Measurements from ENCODE around the gene CFAP126. TPM values are rescaled to one million over a fixed set of nuclear protein-coding genes. Genes with fewer than 3 reads are reported as not detected.

Gene CFAP126
- polyA plus RNA-seq, 5 donors = 4.5 to 20.0 (median 14.6) TPM

Other genes with a start within 250 kb of the CFAP126 start
- 10 to 100 TPM; 51.4 to 67.6 (median 53.5) TPM for gene PFDN2, start 249.8 kb downstream of the CFAP126 start, polyA plus RNA-seq (ENCODE audit: insufficient read depth in 1 of 5, insufficient read length in 5 of 5, low replicate concordance in 1 of 5)
- gene NIT1, start 249.8 kb downstream of the CFAP126 start, polyA plus RNA-seq (ENCODE audit: insufficient read depth in 1 of 5, insufficient read length in 5 of 5, low replicate concordance in 1 of 5) = 10 to 100 TPM; 40.9 to 46.1 (median 42.5) TPM
- gene DEDD, start 235.2 kb downstream of the CFAP126 start, polyA plus RNA-seq (ENCODE audit: insufficient read depth in 1 of 5, insufficient read length in 5 of 5, low replicate concordance in 1 of 5) = 10 to 100 TPM; 49.2 to 56.6 (median 50.4) TPM
- gene UFC1, start 213.9 kb downstream of the CFAP126 start, polyA plus RNA-seq (ENCODE audit: insufficient read depth in 1 of 5, insufficient read length in 5 of 5, low replicate concordance in 1 of 5) = 100 to 1,000 TPM; 147 to 175 (median 155) TPM
- 10 to 100 TPM; 42.7 to 56.3 (median 49.4) TPM for gene USP21, start 208.4 kb downstream of the CFAP126 start, polyA plus RNA-seq (ENCODE audit: insufficient read depth in 1 of 5, insufficient read length in 5 of 5, low replicate concordance in 1 of 5)
- 10 to 100 TPM; 39.9 to 59.3 (median 45.1) TPM for gene PPOX, start 201.4 kb downstream of the CFAP126 start, polyA plus RNA-seq (ENCODE audit: insufficient read depth in 1 of 5, insufficient read length in 5 of 5, low replicate concordance in 1 of 5)
- gene B4GALT3, start 190.4 kb downstream of the CFAP126 start, polyA plus RNA-seq (ENCODE audit: insufficient read depth in 1 of 5, insufficient read length in 5 of 5, low replicate concordance in 1 of 5) = 10 to 100 TPM; 31.7 to 48.1 (median 41.5) TPM
- gene ADAMTS4, start 168.8 kb downstream of the CFAP126 start, polyA plus RNA-seq (ENCODE audit: insufficient read depth in 1 of 5, insufficient read length in 5 of 5, low replicate concordance in 1 of 5) = 1 to 10 TPM; 1.8 to 2.8 (median 2.2) TPM
- 100 to 1,000 TPM; 146 to 165 (median 156) TPM for gene NDUFS2, start 165.5 kb downstream of the CFAP126 start, polyA plus RNA-seq (ENCODE audit: insufficient read depth in 1 of 5, insufficient read length in 5 of 5, low replicate concordance in 1 of 5)
- gene FCER1G, start 152.6 kb downstream of the CFAP126 start, polyA plus RNA-seq (ENCODE audit: insufficient read depth in 1 of 5, insufficient read length in 5 of 5, low replicate concordance in 1 of 5) = 10 to 100 TPM; 14.3 to 23.8 (median 18.1) TPM
- gene APOA2, start 144.2 kb downstream of the CFAP126 start, polyA plus RNA-seq (ENCODE audit: insufficient read depth in 1 of 5, insufficient read length in 5 of 5, low replicate concordance in 1 of 5) = 10 to 100 TPM in 1 of 5 donors, not detected in 4; 59.7 TPM
- gene TOMM40L, start 141.8 kb downstream of the CFAP126 start, polyA plus RNA-seq (ENCODE audit: insufficient read depth in 1 of 5, insufficient read length in 5 of 5, low replicate concordance in 1 of 5) = 10 to 100 TPM; 10.1 to 12.4 (median 11.6) TPM
- gene NR1I3, start 129.7 kb downstream of the CFAP126 start, polyA plus RNA-seq (ENCODE audit: insufficient read depth in 1 of 5, insufficient read length in 5 of 5, low replicate concordance in 1 of 5) = under 1 TPM; 0.51 to 0.99 (median 0.88) TPM
- gene PCP4L1, start 109.1 kb downstream of the CFAP126 start, polyA plus RNA-seq (ENCODE audit: insufficient read depth in 1 of 5, insufficient read length in 5 of 5, low replicate concordance in 1 of 5) = 1 to 10 TPM in 2 of 5 donors, under 1 TPM in 3; 0.68 to 1.4 (median 0.91) TPM
- 1 to 10 TPM; 2.6 to 4.7 (median 3.2) TPM for gene MPZ, start 57.9 kb downstream of the CFAP126 start, polyA plus RNA-seq (ENCODE audit: insufficient read depth in 1 of 5, insufficient read length in 5 of 5, low replicate concordance in 1 of 5)
- 100 to 1,000 TPM; 161 to 204 (median 179) TPM for gene SDHC, start 53.5 kb downstream of the CFAP126 start, polyA plus RNA-seq (ENCODE audit: insufficient read depth in 1 of 5, insufficient read length in 5 of 5, low replicate concordance in 1 of 5)
- 10 to 100 TPM; 13.3 to 18.6 (median 15.2) TPM for gene FCGR2A, start 137.6 kb upstream of the CFAP126 start, polyA plus RNA-seq (ENCODE audit: insufficient read depth in 1 of 5, insufficient read length in 5 of 5, low replicate concordance in 1 of 5)
- gene HSPA6, start 156.7 kb upstream of the CFAP126 start, polyA plus RNA-seq (ENCODE audit: insufficient read depth in 1 of 5, insufficient read length in 5 of 5, low replicate concordance in 1 of 5) = 1 to 10 TPM in 2 of 5 donors, under 1 TPM in 3; 0.78 to 1.7 (median 0.88) TPM
- 1 to 10 TPM; 2.1 to 5.7 (median 3.9) TPM for gene FCGR3A, start 181.9 kb upstream of the CFAP126 start, polyA plus RNA-seq (ENCODE audit: insufficient read depth in 1 of 5, insufficient read length in 5 of 5, low replicate concordance in 1 of 5)